Measurements from ENCODE around the gene CTDP1. TPM values are rescaled to one million over a fixed set of nuclear protein-coding genes. Genes with fewer than 3 reads are reported as not detected.

CTDP1 gene
- total RNA-seq, 1 experiment from 2014 or later = 16.1 TPM

DNA sequence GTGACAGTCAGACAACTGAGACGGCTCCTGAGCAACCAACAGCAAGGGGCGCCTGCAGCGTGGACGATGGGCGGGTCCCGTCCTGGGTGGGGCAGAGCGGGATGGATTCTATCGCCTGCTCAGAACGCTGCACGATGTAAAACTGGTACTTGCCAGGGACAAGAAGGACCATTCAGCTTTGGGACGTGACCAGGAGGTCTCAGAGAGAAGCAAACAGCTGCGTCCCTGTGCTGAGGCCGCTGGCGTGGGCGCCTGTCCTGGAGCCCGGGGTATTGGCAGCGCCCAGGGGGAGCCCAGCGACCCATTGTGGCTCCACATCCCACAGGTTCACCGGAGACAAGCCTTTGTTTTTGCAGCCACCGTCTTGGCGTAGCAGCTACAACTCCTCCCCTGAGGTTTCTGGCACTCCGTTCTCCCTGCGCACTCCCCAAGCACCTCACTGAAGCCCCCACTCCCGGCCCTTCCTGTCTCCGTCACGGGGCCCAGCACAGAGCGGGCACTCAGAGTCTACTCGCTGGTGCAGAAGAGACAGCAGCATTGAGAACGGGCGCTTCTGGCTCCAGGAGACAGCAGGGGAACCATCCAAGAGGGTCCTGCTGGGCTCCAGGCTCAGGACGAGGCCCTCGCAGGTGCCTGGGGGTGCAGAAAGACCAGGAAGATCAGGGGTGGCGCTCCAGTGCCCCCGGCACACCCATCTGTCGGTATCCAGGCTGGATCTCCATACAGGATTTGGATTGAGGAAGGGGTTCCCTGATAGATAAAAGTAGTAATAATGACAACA lies 96.0 kb downstream of the CTDP1 start:
- no peaks in the 10 kb centered on the region for H3K27me3 ChIP-seq (replicated peaks; ENCODE audit: control insufficient read depth, insufficient read depth, low read length)
- no TSS peak for BruUV-seq (replicated peaks)
- H3K4me3 ChIP-seq (ENCODE audit: low read depth, low read length) = no peak overlapping the region
- Mint-ChIP-seq H3K4me3 (ENCODE audit: unreplicated experiment) (no peak overlapping the region), H3K27ac (ENCODE audit: unreplicated experiment) (no peak overlapping the region), H3K9me3 (ENCODE audit: unreplicated experiment) (no peaks in the 10 kb centered on the region), H3K27me3 (ENCODE audit: insufficient read depth, unreplicated experiment) (peaks cover 6% of the 10 kb centered on the region), H3K4me1 (ENCODE audit: low read depth, unreplicated experiment) (no peaks in the 10 kb centered on the region), H3K36me3 (ENCODE audit: insufficient read depth, unreplicated experiment) (no peaks in the 10 kb centered on the region)
- no peaks in the 10 kb centered on the region for H3K36me3 ChIP-seq (ENCODE audit: control insufficient read depth, insufficient read depth, low read length)
- POLR2A ChIA-PET = no interaction called here
- no peak for DNase-seq
- intact Hi-C loops (cut with micrococcal nuclease; ENCODE audit: unreplicated experiment) = no loop called here
- TF ChIP-seq, protein P1, sequence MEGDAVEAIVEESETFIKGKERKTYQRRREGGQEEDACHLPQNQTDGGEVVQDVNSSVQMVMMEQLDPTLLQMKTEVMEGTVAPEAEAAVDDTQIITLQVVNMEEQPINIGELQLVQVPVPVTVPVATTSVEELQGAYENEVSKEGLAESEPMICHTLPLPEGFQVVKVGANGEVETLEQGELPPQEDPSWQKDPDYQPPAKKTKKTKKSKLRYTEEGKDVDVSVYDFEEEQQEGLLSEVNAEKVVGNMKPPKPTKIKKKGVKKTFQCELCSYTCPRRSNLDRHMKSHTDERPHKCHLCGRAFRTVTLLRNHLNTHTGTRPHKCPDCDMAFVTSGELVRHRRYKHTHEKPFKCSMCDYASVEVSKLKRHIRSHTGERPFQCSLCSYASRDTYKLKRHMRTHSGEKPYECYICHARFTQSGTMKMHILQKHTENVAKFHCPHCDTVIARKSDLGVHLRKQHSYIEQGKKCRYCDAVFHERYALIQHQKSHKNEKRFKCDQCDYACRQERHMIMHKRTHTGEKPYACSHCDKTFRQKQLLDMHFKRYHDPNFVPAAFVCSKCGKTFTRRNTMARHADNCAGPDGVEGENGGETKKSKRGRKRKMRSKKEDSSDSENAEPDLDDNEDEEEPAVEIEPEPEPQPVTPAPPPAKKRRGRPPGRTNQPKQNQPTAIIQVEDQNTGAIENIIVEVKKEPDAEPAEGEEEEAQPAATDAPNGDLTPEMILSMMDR (IDR thresholded peaks at IDR 0.05; ENCODE audit: insufficient read depth in 1 of 2, low read depth in 1 of 2, low read length in 1 of 2, severe bottlenecking in 1 of 2, unreplicated experiment in 1 of 2) = no peak
- CTCF ChIA-PET = no interaction called here
- H3K9me3 ChIP-seq = no peaks in the 10 kb centered on the region
- H3K4me1 ChIP-seq = no peaks in the 10 kb centered on the region

DNA sequence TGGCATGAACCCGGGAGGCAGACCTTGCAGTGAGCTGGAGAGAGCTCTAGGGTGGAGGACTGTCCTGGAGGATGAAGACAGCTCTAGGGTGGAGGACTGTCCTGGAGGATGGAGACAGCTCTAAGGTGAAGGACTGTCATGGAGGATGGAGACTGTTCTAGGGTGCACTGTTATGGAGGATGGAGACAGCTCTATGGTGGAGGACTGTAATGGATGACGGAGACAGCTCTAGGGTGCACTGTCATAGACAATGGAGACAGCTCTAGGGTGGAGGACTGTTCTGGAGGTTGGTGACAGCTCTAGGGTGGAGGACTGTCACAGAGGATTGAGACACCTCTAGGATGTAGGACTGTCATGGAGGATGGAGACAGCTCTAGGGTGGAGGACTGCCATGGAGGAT lies 97.1 kb downstream of the CTDP1 start:
- no peak overlapping the region for H3K4me3 Mint-ChIP-seq (ENCODE audit: unreplicated experiment)
- no peak for DNase-seq
- ChIA-PET POLR2A (no interaction called here), CTCF (no interaction called here)
- no peaks in the 10 kb centered on the region for H3K4me1 Mint-ChIP-seq (ENCODE audit: low read depth, unreplicated experiment)
- no peaks in the 10 kb centered on the region for H3K36me3 ChIP-seq (ENCODE audit: control insufficient read depth, insufficient read depth, low read length)
- TF ChIP-seq, protein P1 (IDR thresholded peaks at IDR 0.05; ENCODE audit: insufficient read depth in 1 of 2, low read depth in 1 of 2, low read length in 1 of 2, severe bottlenecking in 1 of 2, unreplicated experiment in 1 of 2) = no peak
- intact Hi-C loops (cut with micrococcal nuclease; ENCODE audit: unreplicated experiment) = no loop called here
- no peaks in the 10 kb centered on the region for H3K27me3 ChIP-seq (replicated peaks; ENCODE audit: control insufficient read depth, insufficient read depth, low read length)
- no peaks in the 10 kb centered on the region for H3K9me3 ChIP-seq
- no peak overlapping the region for H3K27ac Mint-ChIP-seq (ENCODE audit: unreplicated experiment)
- H3K36me3 Mint-ChIP-seq (ENCODE audit: insufficient read depth, unreplicated experiment) = no peaks in the 10 kb centered on the region
- no TSS peak for BruUV-seq (replicated peaks)
- H3K9me3 Mint-ChIP-seq (ENCODE audit: unreplicated experiment) = no peaks in the 10 kb centered on the region
- H3K4me1 ChIP-seq = no peaks in the 10 kb centered on the region
- H3K27me3 Mint-ChIP-seq (ENCODE audit: insufficient read depth, unreplicated experiment) = peaks cover 6% of the 10 kb centered on the region
- H3K4me3 ChIP-seq (ENCODE audit: low read depth, low read length) = no peak overlapping the region

DNA sequence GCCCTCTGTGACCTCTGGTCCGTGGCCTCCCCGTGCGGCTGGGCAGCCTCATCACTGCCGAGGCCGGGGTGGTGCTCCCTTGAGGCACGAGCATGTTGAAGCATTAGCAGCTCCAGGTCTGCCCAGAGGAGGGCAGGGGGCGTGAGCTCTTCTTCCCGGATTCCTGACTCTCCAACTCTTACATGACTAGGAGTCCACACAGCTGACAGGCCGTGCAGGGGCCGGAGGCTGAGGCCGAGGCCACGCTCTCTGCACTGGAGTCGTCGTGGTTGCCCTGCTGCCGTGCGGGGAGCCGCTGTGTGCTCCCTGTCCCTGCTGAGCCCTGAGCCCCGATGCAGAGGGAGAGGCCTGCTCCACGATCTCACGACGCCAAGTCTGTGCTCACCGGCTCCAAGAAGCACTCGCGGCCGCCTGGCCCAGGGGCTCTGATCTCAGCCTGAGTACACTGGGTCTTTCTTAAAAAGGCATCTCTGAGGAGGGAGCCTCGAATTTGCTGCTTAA lies 98.7 kb downstream of the CTDP1 start:
- H3K27me3 Mint-ChIP-seq (ENCODE audit: insufficient read depth, unreplicated experiment) = peaks cover 3% of the 10 kb centered on the region
- ChIA-PET POLR2A (no interaction called here), CTCF (no interaction called here)
- no peaks in the 10 kb centered on the region for H3K9me3 Mint-ChIP-seq (ENCODE audit: unreplicated experiment)
- H3K4me1 Mint-ChIP-seq (ENCODE audit: low read depth, unreplicated experiment) = no peaks in the 10 kb centered on the region
- intact Hi-C loops (cut with micrococcal nuclease; ENCODE audit: unreplicated experiment) = no loop called here
- H3K27ac Mint-ChIP-seq (ENCODE audit: unreplicated experiment) = no peak overlapping the region
- Histone ChIP-seq H3K36me3 (ENCODE audit: control insufficient read depth, insufficient read depth, low read length) (no peaks in the 10 kb centered on the region), H3K4me1 (no peaks in the 10 kb centered on the region), H3K4me3 (ENCODE audit: low read depth, low read length) (no peak overlapping the region), H3K9me3 (no peaks in the 10 kb centered on the region), H3K27me3 (replicated peaks; ENCODE audit: control insufficient read depth, insufficient read depth, low read length) (no peaks in the 10 kb centered on the region)
- no peaks in the 10 kb centered on the region for H3K36me3 Mint-ChIP-seq (ENCODE audit: insufficient read depth, unreplicated experiment)
- H3K4me3 Mint-ChIP-seq (ENCODE audit: unreplicated experiment) = no peak overlapping the region
- BruUV-seq (replicated peaks) = no TSS peak
- DNase-seq = no peak
- TF ChIP-seq, protein P1 (IDR thresholded peaks at IDR 0.05; ENCODE audit: insufficient read depth in 1 of 2, low read depth in 1 of 2, low read length in 1 of 2, severe bottlenecking in 1 of 2, unreplicated experiment in 1 of 2) = no peak
